TTC549 (cell line): ENCODE measurements around the gene IGFN1.
"Not testable (repeated sequence)": the region's sequence is repeated elsewhere in the genome, so short reads cannot be mapped to it uniquely, and the experiment has no call there.

Experiments
- FAIRE-seq: peaks from 2 replicates; lab custom pipeline; 2012; peaks lifted over from hg19 to GRCh38; lab: Jason Lieb, UNC

Gene IGFN1

DNA sequence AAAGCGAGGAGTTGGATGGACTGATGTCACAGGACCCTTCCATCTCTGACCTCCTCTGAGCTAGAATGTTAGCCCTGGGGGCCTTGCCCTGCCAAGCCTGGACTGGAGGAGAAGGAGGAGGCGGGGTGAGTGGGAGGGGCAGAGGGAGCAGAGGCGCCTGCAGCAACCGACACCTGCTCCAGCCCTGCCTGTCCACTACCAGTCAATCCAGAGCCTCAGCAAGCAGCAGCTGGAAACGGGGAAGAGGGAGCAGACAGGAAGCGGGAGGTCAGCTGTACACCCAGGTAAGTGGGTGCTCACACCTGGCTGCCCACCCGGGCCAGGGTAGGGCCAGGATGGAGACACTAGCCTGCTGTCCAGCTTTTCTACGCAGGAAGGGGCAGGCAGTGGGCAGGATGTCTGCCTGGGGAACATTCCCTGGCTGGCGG, at the start of gene IGFN1:
IGFN1 (plus strand) TSS at position 201 of the 428 bp plus-strand sequence. CDS start 2,470 bp downstream, outside the sequence.
- FAIRE-seq: no peak

DNA sequence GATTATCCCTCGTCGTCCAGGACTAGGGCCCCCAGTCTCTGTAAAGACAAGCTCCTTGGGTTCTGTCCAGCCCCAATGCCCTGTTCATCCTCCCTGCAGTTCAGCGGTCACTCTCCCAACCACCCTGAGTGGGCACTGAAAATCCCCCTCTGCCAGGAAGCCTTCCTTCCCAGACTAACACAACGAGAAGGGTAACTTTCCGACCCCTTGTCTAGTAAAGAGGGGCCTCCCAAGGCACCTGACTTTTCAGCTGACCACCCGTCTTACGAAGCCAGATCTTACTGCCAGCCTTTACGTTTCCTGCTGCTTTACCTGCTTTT, 49.7 kb upstream of the IGFN1 start:
- FAIRE-seq: no peak

DNA sequence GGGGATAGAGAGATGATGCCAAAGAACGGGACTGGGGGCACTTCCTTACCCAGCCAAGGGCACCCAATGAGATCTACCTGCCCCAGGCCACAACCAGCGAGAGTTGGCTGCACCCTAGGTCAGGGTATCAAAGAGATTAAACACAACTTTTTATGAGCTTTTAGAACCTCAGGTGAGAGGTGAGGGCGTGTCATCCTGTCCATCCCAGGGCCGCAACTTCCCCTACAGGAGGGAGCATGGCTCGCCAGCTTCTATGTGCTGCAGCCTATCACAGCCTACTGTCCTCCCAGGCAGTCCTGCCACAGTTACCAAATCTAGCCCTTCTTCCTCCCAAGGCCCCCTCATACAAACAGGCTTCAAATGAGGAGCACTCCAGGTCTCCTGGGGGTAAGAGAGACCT, 49.2 kb upstream of the IGFN1 start:
- no peak for FAIRE-seq

DNA sequence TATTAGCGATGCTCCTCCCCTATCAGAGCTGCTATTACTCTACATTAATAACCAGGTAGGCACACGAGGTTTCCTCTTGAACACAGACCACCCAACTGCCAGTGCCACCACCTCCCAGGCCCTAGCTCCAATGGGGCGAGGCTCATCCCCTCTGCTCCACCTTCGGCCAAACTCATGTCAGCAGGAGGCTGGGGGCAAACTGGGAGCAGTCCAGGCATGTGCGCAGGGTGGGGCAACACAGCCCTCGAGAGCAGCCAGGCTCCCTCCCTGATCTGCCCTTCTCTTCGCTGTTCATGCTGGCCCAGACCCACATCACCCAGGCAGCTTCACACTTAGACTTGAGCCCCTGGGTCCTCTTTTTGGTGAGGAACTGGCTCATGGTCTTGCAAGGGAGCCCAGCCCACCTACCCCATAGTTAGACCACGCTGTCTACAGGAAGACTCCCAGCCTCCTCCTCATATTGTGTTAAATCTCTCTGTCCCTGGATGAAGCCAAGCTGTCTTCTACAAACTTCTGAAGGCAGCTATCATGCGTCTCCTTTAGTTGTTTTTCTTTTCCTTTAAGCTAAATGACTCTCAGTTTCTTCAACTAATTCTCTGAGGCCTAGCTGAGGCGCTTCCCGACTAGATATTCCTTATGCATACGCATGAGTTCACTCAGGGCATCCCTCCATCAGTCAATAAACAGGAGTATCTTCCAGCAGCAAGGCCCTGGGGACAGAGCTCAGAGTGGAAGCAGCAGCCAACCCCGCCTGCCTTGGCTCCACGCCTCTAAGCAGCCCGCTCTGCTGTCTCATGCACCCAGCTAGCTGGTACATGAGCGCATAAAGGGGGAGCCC, 48.4 kb upstream of the IGFN1 start:
- FAIRE-seq: no peak

DNA sequence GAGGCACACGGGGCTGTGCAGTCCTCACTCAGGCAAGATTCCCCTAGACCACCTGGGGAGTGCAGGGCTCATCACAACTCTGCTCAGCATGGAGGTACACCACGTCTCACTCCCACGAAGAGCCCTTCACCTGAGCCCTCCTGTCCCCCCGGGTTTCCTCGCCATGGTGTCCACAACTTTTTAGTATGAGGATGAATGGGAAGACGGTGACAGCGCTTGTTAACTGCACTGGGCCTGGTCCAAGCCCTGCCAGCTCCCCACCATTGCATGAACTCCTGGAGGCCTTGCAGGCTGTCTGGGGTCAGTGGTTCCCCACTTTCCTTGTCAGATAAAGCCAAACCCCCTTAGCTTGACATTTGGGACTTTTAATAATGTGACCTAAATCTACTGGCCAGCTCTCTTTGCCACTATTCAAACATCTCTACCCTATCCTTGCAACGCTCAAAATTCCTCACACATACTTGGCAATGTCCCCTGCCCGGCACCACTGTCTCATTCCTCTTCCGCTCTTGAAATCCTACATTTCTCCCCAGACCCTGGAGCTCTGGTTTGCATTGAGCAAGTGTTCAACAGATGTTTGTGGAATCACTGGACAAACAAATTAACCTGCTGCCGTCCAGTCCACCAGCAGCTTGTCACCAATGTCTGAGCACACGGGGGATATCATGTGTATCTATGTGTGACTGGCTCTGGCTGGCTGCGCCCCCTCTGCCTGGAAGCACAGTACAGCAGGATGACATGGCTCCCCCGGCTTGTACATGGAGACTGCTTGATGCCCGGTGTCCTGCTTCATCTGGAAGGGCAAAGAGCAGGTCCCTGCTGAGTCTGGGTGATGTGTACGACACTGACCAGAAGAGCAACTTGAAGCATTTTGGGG, 47.5 kb upstream of the IGFN1 start:
- FAIRE-seq: no peak

DNA sequence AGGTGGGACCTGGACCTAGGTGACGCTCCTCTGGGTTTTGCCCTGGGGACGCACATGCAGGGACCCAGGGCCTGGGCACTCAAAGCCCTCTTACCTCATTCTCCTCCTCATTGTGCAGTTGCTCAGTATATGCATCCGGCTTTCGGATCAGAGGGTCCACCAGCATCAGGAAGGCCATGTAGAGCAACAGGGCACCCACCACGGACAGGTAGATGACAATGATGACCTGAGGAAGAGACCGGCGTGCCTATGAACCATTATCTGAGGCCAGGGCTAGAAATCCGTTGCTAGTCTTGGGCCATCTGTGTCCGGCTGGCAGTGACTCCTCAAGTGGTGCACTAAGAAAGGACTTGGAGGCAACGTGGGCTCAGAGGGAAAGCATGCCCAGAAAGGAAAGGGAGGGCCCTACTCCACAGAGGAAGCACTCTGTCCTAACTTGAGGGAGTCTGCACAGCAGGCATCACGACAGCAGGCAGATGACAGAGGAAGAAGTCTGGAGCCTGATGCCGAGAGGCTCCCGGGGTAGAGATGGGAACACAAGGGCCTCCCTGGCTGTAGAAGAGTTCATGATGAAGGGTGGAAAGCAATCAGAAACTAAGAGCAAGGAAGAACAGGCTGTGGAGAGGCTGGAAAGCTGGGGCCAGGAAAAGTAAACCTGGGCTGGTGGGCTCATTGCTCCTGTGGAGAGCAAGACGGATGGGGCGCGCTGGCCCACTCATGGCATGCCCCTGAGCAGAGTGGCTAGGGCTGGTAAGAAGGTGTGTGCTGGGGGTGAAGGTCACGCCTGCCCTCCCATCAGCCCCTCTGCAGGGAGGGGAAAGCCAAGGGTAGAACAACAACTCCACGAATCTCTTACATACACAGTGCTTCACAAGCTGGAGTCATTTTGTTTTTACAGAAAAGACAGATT, 46.6 kb upstream of the IGFN1 start:
- FAIRE-seq: no peak

DNA sequence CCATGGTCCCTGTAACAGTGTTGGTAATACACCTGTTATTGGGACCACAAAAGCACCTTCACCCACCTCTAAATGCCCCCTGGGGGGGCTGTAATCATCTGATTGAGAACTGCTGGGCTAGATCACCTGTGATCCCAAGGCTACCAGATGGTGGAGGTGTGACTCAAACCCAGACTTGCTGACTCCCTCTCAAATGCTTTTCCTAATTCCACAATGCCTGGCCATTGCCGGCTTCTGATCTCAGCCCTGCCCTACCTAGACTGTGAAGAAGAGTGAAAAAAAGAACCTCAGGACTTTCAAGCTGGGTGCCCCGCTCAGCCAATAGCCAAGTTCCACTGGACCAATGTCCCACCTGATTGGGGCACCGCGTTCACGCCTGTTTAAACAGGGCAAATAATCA, 45.9 kb upstream of the IGFN1 start:
- no peak for FAIRE-seq

DNA sequence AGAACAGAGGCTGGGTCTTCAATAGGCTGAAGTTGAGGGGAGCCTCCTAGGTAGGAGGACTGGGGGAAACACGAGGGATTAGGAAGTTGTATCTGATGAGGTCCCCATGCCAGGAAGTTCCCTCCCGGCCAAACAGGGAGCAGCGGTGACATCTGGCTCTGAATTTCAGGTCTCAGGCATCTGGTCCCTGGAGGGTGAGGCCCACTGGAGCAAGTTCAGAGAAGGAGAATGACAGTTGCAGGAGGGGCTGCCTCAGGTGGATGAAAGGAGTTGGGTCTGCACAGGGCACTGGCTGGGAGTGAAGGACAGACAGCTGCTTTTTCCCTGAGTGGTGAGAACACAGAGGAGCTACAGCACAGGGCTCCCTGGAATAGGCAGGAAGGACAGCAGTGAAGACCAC, 45.5 kb upstream of the IGFN1 start:
- no peak for FAIRE-seq

DNA sequence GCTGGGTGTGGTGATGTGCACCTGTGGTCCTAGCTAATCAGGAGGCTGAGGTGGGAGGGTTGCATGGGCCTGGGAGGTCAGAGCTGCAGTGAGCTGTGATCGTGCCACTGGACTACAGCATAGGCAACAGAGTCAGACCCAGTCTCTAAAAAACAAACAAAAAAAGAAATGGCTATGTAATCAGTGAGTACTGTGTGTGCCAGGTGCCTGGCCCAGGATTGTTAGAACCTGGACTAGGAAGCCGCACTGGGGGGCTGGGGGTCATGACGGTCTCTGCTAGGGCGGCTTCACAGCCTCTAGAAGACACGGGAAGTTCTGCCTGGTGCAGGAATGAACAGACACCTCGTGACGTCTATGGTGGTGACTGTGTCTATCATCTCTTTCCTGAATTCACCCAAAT, 44.8 kb upstream of the IGFN1 start:
- FAIRE-seq: no peak

DNA sequence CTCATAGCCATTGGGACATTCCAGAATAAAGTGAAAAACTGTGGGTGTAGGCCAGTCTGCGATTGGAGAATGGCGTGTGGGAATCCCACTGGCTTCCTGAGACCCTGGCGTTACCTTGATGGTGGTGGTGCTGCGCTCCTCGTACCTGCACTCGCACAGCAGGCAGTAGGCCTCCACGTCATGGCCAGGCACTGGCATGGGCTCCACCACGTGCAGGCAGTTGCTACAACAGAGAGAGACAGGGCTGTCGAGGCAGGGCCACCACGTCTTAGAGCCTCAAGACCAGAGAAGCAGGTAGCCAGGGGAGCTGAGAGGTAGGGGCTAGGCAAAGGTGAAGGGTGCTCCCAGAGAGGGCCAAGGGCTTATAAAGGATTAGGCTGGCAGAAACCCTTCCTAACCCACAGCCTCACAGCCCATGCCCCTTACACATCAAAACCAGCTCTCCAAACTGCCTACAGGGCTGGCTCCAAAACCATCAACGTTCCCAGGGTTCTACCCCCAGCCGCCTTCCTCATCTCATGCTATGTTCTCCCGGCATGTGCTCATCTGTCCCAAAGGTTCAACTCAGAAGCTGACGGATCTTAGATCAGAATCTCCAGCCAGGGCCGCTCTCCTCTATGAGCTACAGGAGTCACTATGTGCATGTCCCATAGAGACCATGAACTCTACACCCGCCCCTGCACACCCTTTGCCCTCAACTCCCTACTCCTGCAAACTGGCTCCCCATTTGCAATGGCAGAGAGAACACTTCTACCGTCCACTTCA, 43.8 kb upstream of the IGFN1 start:
- no peak for FAIRE-seq

DNA sequence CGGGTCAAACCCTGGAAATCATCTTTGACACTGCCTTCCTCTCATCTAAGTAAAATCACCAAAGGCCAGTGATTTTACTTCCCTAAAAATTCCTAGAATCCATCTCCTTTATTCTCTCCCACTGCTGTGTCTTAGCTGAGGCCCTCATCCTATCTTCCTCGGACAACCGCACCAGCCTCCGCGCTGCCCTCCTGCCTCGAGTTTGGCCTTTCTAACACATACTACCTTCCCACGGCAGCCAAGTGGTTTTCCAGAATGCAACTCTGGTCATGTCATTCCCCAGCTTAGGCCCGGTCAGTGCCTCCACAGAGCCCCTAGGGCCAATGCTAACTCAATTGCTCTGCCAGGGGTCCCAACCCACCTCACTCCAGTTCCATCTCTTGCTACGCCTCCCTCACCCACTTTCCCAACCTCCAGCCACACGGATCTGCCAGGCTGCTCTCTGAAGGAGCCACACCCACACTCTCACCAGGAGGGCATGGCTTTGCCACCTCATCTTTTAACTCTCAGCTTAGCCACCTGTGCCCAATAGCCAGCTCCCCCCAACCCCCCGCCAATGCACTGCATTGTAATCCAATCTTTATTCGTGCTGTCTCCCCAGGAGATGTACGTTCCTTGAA, 43.1 kb upstream of the IGFN1 start:
- FAIRE-seq: no peak

DNA sequence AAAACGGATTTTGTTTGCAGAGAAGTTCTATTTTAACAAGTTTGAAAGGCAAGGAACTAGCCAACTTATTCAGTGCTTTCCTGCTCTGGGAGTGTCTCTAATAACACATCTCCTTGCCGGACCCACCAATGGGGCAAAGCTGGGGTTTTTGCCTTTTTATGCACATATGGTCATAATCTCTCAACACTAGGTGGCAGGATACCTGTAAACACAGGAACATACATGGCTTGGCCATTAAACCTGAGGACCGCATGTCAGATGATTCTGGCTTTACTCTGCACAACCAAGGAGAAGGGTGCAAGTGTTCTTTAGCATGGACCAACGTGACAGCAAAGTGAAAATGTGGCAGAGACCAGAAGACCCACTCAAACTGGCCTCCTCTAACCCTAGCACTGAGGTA, 41.2 kb upstream of the IGFN1 start:
- no peak for FAIRE-seq

DNA sequence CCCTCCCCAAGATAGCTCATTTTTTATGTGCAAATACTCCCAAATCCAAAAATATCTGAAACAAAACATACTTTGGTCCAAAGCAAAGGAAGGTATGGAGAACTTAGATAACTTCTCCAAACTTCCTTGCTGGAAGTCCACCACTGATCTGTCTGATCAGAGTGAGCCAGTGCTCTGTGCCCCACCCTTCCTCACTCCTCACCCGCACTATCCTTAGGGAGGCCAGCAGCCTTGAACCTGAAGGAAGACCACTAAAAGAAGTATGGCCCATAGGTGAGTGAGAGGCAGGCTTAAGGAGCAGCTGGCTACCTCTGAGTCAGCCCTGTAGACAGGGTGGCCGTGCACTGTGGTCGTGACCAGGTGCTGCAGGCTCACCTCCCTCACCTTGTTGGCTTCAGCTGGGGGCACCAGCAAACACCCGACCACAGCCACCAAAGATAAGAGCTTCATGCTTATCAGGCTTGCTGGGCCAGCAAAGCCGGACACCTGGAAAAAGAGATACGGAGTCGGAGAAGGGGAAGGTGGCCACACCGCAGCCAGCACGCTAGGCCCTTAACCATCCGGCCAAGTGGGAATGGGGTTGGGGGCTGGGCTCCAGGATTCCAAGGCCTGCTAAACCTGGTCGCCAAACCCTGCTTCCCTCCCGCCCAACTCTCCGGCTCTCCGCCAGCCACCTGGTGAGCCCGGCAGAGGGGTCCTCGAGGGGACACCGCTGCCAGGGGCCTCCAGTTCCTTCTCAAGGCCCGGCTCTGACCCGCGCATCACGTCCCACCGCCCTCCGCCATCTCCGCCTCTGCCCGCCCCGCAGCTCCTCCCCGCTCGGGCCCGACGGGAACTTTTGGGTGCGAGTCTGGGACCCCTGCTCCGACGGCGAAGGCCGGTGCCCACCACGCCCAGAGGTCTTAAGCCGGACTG, 36.9 kb upstream of the IGFN1 start:
- FAIRE-seq: no peak

DNA sequence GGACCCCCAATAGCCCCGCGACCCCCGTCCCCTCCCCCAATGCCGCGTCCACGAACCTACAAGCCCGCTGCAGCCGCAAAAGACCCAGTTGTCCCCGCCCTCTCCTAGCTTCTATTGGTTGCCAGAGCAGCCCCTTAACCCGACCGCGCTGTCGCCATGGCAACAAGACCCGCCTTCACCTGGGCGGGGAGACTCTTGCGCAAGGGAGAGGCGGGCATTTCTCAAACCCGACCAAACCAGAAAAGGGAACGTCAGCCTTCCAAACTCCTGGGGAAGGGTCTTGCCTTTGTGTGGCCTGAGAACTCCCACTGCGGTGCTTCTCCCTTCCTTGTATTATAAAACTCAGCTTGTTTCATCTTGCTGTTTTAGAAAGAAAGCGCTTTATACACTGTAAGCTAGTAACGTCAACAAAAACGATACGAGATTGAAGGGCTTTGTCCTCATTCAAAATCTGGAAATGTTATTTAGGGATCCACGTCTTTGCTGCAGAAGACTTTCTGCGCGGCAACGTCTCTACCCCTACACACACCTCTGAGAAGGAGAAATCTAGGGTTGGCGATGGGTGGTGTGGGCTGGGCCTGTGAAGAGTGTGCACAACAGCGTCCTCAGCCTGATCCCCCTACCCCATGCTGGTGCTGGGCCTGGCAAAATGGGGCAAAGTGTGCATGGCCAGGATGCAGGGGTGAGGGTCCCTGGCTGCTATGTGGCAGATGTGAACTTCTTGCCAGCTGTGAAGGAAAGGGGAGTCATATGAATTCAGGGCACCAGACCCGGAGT, 36.0 kb upstream of the IGFN1 start, which contains the start of gene TMEM9:
TMEM9 (minus strand) TSS at position 86 of the 777 bp plus-strand sequence. CDS start 551 bp downstream, outside the sequence.
- peak; percentile 91 for FAIRE-seq

DNA sequence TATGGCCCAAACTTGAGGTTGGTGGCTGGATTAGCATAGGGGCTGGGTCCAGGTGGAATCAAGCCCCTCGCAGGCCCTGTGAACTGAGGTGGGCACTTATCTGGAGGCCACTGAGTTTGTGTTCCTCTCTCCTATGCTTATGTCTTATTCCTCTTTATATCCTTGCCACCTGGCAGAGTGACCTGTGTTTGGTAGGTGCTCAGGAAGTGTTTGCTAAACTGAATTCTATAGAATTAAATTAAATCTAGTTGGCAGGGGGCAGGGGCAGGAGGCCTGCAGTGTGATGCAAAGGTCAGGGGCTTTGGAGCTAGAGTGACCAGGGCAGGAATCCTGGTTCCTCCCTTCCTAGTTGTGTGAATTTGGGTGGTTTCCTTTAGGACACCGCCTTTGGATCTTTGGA, 35.3 kb upstream of the IGFN1 start:
- no peak for FAIRE-seq

DNA sequence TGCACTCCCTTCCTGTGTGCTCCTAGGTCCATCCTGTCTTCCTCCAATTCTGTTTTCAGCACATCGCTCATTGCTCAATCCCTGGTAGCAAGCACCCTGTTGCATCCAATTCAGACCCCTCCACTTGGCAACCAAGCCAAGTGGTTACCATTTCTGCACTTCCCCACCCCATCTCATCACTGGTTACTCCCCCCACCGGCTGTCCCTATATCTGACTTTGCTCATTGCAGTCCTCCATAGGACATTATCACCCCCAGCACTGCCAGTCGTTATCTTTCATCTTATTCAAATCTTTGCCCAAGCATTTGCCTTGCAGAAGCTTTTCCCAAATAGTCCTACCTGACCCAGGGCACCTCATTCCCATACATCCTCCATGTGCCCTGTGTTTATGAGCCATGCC, 34.3 kb upstream of the IGFN1 start:
- no peak for FAIRE-seq

DNA sequence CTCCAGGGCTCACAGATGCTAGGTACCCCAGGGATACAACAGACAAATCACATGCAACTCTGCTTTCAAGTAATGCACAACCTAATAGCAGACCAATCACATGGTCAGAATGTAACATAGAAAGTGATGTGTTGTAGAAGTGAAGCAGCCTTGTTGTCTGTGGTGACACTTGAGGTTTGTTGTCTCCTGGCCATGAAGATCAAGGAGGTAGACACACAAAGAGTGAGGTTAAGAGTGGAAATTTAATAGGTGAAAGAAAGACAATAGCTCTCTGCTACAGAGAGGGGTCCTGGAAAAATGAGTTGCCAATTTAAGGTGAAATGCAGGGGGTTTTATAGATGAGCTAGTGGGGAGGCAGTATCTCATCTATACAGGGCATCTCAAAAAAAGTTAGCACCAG, 33.8 kb upstream of the IGFN1 start:
- no peak for FAIRE-seq

DNA sequence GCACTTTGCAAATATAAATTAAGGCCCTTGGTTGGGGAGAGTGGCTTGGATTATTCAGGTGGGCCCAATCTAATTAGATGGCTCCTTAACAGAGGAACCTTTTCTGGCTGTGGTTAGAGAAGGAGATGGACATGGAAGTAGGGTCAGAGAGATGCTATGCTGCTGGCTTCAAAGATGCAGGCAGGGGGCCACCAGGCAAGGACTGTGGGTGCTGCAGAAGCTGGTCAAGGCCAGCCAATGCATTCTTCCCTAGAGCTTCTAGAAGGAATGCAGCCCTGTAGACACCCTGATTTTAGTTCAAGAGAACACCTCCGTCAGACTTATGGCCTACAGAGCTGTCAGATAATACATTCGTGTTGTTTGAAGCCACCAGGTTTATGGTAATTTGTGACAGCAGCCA, 32.7 kb upstream of the IGFN1 start:
- FAIRE-seq: no peak

DNA sequence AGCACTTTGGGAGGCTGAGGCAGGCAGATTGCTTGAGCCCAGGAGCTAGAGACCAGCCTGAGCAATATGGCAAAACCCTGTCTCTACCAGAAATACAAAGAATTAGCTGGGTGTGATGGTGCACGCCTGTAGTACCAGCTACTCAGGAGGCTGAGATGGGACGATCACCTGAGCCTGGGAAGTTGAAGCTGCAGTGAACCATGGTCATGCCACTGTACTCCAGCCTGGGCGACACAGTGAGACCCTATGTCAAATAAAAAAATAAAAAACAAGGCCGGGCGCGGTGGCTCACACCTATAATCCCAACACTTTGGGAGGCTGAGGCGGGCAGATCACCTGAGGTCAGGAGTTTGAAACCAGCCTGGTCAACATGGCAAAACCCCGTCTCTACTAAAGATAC, 27.6 kb upstream of the IGFN1 start:
- FAIRE-seq: not testable (repeated sequence)
